ENCODE data around the gene APMAP. TPM values are rescaled to one million over a fixed set of nuclear protein-coding genes. Genes with fewer than 3 reads are reported as not detected.
A peak's percentile ranks its signal among the peaks of the same experiment; 100 is the strongest.

The APMAP gene
- total RNA-seq, 1 donor from 2014 or later = 28.2 TPM

DNA sequence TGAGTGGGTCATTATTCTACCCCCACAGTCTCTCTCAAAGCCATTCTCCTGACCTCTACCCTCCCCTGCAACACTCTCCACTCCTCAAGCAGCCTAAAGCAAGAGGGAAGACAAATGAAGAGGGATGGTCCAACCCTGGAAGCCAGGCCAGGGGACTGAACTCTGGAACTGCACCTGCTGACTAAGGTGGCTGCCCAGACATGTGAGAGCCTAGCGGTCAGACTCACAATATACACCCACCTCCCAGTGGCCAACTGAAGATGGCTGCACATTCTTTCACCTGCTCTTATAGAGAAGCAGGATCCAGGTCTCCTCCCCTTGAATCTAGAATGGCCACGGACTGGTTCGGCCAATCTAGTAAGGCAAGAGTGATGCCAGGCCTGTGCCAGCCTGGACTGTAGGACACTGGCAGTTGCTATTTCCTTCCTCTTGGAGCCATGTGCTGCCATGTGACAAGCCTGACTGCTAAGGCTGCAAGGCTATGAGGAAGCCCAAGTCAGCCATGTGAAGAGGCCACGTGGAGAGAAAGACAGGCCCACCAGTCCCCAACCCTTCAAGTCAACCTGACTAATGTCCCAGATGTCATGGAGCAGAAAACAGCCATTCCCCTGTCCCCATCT is 33.5 kb upstream of the APMAP start:
- intact Hi-C loops (cut with DNase I) = no loop called here
- DNase-seq (ENCODE audit: low spot score) = peak; percentile 75

DNA sequence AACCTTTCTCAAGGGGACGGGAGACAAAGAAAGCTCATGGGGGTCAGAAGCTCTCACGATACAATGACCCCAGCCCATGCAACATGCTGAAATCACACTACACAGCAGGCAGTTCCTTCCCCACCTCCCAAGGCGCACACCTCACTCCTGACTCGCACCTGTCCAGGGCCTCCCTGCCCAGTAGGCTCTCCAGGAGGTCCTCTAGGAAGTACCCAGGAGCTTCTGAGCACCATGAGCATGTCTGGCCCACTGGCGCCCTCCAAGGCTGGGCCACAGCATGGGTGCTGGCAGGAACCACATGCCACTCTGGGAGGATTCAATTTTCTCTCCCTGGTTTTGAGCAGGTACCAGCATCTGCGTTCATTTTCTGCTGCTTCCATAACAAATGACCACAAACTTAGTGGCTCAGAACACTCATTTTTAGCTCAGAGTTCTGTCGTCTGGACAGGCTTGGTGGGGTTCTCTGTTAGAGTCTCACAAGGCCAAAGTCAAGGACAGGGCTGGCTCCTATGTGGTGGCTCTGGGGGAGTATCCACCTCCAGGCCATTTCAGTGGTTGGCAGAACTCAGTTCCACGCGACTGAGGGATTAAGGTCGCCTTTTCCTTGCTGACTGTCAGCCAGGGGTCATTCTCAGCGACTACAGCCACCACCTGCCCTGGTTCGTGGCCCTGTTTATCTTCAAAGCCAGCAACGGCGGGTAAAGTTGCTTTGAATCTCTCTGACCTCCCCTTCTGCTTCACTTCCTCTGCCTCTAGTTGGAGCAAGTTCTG is 32.7 kb upstream of the APMAP start:
- DNase-seq (ENCODE audit: low spot score) = peak; percentile 63
- intact Hi-C loops (cut with DNase I) = no loop called here

DNA sequence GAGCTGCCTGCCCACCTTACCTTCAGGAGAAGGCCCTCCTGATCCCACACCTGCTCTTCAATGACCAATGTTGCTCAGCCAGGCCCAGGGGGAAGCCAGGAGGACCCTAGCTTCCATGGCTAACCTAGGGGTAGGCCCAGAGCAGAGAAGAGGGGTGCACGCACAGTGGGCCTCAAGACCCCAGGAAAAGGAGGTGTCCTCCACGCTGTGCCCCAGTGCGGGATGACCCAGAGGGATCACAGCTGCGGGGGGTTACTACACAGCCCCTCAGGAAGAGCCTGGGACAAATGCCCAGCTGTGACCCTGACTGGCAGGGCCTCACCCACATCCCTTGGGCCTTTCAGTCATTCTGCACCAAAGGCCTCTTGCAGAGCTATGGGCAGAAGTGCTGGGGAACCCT is 31.6 kb upstream of the APMAP start:
- intact Hi-C loops (cut with DNase I) = no loop called here
- peak; percentile 35 for DNase-seq (ENCODE audit: low spot score)

DNA sequence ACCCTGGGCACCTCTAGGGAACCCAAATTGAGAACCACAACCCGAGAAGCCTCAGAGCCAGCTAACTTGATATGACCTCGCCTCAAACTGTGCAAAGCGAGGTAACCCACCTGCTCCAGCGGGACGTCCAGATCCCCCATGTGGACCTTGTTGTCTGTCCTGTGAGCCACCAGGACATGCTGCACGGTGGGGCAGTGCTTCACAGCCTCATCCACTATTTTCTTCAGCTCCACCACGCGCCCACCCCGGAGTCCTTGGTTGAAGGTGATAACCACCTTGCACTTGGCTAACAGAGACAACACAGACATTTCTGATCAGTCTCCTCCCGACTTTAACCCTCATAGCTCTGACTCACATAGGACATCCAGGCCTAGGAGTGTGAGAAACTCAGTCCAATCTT is 30.8 kb upstream of the APMAP start:
- DNase-seq (ENCODE audit: low spot score) = peak; percentile 33
- intact Hi-C loops (cut with DNase I) = no loop called here

DNA sequence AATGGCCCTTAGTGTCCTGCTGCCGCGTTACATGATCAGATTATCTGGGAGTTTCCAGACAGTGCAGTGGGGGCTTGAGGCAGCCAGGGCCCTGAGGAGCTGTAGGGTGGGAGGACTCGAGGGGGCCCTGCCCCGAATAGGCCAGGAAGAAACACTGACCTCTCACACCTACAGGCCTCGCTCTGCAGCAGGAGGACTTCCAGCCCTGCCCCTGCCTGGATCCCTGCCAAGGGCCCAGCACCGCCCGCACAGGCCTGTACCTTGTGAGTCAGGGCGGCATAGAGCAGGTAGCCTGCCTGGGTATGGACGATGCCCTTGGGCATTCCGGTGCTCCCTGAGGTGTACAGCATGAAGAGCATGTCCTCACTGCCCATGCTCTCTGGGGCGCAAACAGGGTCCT is 30.1 kb upstream of the APMAP start:
- peak; percentile 77 for DNase-seq (ENCODE audit: low spot score)
- intact Hi-C loops (cut with DNase I) = no loop called here

DNA sequence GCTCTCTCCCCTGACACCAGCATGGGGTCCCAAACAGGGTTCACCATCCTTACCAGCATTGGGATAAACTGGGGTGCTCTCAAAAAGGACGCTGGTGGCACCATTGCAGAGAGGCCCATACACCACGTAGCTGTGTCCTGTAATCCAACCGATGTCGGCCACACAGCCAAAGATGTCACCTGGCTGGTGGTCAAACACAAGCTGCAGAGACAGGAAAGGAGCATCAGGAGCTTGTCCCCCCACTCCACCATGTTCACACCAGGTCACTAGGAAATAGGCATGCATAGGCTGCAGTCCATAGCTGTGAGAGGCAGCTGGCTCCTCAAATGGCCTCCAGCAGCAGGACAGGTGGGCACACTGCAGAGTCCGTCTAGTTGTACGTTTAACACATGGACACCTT is 28.8 kb upstream of the APMAP start:
- intact Hi-C loops (cut with DNase I) = loop anchor here (2.0 kb wide), 1 partner anchor 17 kb away; no protein-coding TSS in a partner anchor
- DNase-seq (ENCODE audit: low spot score) = no peak

DNA sequence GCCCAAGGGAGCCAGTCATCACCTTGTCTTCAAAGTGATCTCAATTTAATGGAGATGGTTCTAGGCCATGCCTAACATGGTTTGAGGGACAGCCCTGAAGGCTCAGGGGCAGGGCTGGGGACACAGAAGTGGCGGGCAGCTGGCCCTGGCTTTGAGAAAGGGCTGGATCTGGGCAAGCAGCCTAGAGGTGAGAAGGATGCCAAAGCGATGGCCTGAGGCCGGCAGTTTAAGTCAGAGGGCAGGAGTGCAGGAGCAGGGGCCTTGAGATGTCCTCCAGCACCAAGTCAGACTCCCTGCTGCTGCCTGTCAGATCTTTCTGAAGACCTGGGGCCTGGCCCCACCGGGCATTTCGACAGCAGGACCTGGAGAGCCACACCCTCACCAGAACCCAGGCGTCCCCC is 28.4 kb upstream of the APMAP start:
- intact Hi-C loops (cut with DNase I) = loop anchor here (2.0 kb wide), 1 partner anchor 16 kb away; no protein-coding TSS in a partner anchor
- DNase-seq (ENCODE audit: low spot score) = peak; percentile 76

DNA sequence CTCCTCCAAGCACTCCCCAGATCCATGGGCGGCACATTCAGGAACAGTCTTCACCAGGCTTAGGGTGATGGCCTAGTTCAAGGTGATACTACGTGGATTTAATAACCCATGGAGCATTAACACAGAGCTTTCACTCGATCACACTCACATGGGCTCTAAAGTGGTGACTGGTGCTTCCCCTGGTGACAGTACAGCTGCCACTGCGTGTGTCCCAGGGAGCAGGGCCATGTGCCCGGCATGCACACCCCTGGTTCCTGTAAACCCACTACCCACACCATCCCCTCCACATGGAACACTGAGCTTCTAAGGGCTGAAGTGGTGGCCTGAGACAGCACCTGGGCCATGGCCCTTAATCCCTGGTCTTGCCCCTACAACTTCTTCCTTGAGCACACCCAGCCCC is 27.8 kb upstream of the APMAP start:
- intact Hi-C loops (cut with DNase I) = loop anchor here (2.0 kb wide), 1 partner anchor 16 kb away; no protein-coding TSS in a partner anchor
- peak; percentile 35 for DNase-seq (ENCODE audit: low spot score)

DNA sequence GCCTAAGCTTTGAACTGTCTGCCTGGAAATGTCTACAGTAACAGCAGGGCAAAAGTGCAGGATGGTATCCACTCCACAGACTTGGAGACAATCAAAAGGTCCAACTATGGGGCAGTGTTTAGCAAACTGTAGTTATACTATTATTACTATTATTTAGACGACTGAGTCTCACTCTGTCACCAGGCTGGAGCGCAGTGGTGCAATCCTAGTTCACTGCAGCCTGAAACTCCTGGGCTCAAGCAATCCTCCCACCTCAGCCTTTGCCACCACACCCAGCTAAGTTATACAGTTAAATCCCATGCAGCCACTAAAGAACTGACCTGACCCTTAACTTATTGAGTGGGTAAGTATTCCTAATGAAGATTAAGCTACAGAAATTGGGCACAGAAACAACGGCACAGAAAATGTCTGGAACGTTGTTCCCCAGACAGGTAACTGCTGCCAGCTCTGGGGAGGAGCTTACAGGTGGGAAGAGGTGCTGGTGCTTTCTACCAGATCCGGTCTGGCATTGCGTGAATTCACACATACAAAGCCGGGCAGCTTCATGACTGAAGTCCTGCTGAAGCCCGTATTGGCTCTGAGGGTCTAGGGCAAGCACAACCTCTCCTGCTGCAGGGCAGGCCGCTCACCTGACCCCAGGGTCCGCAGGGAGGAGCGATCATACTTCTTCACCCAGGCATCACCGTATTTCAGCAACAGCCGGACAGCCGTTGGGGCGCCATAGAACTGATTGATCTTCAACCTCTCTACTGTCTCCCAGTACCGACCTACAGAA is 27.0 kb upstream of the APMAP start:
- intact Hi-C loops (cut with DNase I) = loop anchor here (2.0 kb wide), 1 partner anchor 15 kb away; no protein-coding TSS in a partner anchor
- peak; percentile 44 for DNase-seq (ENCODE audit: low spot score)

DNA sequence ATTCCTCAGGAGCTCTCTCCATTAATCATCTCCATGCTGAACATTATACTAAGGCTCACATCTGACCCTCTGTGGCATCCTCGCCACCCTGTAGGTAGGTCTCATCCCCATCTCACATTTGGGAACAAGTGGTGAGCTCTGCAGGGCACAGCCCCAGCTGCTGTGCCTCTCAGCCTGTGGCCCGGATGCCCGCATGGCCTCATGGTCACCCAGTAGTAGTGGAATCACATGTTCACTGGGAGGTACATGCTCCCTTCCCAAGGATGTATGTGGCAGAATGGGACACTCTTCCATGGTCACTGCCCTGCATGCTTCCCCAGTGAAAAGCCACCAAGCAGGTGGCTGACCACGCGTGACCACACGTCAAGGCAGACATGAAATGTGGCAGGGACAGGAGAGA is 26.3 kb upstream of the APMAP start:
- peak; percentile 35 for DNase-seq (ENCODE audit: low spot score)
- intact Hi-C loops (cut with DNase I) = no loop called here

DNA sequence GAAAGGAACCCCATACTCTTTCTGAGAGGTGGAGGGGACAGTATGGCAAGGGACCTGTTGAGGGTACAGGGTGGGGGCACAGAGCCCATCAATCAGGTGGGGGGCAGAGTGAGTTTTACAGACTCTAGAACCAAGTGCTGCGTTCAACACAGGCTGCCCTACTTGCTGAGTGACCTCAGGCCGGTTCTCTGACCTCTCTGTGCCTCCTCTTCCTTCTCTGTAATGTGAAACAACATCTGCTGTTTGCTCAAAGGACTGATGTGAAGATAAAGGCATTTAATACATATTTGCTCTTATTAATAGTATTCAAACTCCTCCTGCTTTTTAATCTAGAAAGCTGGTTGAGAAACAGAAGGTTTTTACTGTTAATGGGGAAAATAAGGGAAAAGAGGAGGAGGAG is 25.9 kb upstream of the APMAP start:
- intact Hi-C loops (cut with DNase I) = no loop called here
- DNase-seq (ENCODE audit: low spot score) = peak; percentile 43

DNA sequence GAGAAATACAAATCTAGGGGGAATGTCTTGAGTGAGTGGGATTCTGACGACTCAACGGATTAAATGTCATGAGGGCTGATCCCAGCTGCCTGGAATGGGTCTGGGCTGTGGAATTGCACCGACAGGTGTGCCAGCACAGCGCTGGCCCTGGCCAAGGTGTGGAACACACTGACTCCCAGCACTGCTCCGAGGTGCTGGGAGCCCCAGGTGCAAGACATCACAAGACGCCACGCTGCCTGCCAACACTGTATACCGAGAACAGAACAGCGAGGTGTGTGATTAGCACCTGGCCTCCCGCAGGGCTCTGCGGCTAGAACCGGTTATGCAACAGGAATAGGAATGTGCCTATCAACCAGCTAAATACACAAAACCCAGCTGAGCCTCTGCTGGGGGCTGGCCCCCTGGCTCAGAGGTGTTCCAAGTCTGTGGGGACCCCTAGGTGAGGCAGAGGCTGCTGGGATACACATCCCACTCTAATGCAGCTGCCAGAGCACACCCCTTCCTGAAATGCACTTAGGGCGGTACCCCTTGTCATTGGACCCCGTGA is 24.8 kb upstream of the APMAP start:
- peak; percentile 70 for DNase-seq (ENCODE audit: low spot score)
- intact Hi-C loops (cut with DNase I) = no loop called here

DNA sequence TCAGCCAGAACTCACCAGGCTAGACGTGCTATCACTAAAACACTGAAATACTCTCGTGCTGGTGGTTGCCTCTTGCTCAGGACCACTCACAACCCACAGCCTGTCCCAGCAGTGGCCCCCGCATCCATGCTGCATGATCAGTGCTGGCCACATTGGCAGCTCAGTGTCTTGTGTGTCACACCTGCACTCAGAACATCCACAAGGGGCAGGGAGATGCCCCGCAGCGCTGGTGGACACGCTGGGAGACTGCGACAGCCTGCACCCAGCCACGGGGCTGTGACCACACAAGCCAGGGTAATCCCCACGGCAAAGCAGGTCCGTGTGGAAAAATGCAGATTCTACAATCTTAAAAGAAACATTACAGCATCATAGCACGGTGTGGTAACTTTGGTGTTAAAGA is 23.9 kb upstream of the APMAP start:
- intact Hi-C loops (cut with DNase I) = no loop called here
- peak; percentile 46 for DNase-seq (ENCODE audit: low spot score)

DNA sequence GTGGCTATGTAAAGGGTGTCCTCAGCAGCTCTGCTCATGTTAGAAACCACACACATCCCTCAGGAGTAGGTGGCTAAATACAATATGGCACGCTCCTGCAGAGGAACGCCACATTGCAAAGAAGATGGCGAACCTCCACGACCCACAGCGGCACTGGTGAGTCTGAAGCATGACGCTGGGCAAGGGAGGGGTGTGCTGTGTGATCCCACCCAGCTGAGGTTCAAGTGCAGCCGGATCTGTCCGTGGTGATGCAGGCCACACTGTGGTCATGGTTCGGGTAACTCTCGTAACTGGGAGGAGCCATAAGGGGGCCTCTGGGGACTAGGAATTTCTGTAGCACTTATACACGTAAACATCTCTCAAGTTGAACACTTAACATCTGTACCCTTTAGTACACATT is 23.4 kb upstream of the APMAP start:
- DNase-seq (ENCODE audit: low spot score) = peak; percentile 14
- intact Hi-C loops (cut with DNase I) = no loop called here

DNA sequence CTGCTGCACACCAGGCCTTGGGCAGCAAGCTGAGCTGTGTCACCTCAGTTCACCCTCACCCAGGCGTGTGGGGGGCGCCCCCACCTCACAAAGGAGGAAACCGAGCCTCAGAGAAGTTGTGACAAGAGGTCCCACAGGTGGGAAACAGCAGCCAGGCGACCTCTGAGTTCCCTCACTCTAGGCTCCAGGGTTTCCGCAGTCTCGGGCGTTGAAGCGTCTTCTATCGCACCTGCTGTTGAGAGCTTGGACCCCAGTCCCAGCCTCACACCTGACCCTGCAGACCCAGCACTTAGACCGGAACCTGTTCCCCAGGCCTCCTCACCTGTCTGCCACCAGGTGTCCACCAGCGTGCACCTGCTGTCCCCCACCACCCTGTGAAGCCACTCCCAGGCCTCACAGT is 22.3 kb upstream of the APMAP start:
- intact Hi-C loops (cut with DNase I) = no loop called here
- peak; percentile 56 for DNase-seq (ENCODE audit: low spot score)

DNA sequence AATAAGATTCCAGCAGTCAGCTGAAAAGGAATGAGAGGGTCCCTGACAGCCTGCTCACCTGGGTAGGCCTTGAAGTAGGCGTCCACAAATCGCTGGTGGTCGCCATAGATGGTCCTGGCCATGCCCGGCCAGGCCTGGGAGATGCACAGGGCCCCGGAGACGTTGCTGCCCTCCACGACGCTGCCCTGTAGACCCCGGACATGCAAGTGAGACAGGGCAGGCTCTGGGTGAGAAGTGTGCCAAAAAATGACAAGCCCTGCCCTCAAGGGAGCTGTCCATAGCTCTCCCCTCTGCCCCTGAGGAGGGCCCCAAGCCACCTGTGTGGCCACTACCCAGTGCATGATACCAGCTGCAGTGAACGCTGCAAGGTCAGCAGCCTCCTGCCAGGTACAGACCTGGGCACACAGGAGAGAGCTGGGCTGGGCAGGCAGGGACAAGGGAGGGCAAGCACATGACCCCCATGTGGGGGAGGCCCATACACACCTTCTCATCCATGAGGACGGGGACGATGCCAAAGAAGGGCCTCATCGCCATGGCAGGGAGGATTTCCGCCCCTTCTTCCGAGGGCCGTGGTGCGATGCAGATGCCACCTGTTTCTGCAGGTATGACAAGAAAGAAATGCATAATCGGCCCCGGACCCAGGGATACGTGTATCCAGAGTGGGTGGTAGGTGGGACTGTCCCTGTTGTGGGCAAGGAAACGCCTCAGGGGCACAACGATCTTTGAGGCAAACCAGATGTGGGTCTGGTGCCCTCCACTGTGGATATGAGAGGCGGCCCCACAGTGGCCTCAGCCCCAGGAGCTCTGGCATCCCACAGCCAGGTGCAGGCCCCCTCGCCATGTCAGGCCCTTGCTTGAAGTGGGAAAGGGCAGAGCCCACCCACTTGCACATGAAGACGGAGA is 21.2 kb upstream of the APMAP start:
- intact Hi-C loops (cut with DNase I) = no loop called here
- peak; percentile 68 for DNase-seq (ENCODE audit: low spot score)

DNA sequence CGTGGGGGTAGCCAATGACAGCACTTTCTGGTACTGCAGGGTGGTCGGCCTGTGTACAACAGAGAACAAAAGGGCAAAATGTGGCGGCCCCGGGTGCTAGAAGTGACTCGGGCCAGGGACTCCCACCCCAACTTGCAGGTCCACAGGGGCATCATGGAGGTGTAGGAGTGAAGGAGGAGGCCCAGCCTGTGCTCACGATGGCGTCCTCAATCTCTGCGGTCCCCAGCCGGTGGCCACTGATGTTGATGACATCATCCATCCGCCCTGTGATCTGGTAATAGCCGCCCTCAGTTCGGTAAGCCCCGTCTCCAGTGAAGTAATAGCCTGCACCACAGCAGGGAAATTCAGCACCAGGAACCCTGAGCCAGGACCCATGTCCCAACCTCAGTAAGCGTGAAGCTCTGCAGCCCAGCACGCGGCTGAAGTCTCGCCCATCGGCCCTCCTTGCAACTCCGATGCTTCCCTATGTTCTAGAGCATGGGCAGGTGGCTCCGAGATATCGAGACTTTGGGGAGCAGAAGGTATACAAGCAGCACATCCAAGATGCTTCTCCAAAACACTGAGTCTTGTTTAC is 20.2 kb upstream of the APMAP start:
- intact Hi-C loops (cut with DNase I) = no loop called here
- DNase-seq (ENCODE audit: low spot score) = peak; percentile 61

DNA sequence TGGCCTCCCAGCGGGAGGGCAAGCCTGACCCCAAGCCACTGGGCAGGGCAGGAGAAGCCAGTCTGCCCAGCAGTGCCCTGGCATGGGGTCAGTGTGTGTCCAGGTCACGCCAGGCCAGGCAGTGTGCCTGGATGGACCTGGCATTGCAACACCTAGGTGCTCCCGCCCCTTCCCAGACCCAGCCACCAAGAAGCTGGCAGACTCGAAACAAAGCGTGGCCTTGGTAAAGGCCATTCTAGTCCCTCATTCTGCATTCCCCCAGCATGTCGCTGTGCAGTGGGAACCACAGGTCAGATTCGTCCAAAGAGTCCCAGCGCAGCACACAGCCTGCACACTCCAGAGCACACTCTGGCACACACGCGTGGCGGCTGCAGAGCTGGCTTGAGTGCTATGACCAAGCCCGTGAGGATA is 19.3 kb upstream of the APMAP start:
- intact Hi-C loops (cut with DNase I) = no loop called here
- peak; percentile 63 for DNase-seq (ENCODE audit: low spot score)

DNA sequence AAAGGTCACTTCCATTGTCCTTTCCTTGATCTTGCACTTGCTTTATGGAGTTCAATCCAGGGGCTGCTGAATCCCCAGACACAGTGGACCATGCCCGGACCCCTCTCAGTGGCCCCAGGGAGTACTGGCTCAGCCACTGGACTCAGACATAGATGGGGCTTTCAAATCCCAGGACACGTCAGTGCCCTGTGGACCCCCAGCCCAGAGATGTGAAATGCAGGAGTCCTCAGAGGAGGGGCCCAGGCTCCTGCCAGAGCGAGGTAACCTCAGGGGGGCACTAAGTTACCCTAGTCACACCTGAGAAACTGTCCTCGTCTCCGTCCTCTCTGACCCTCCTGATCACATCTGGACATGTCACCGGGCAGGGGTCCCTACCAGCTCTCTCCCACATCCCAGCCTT is 18.7 kb upstream of the APMAP start:
- intact Hi-C loops (cut with DNase I) = no loop called here
- peak; percentile 44 for DNase-seq (ENCODE audit: low spot score)

Measured in cardiac septum (tissue), 1 donor.